Fibroblast of mammary gland (primary cell): Measurements from ENCODE around the gene NXN.
A peak's percentile ranks its signal among the peaks of the same experiment; 100 is the strongest.
"Not testable (repeated sequence)": the region's sequence is repeated elsewhere in the genome, so short reads cannot be mapped to it uniquely, and the experiment has no call there.

Experiments
- DNase-seq: peaks from one replicate; pipeline ENCODE4 v3.0.0-alpha.2; 2010; ENCODE audit warnings: low read depth
- H3K4me3 ChIP-seq: 2 replicates; pipeline ENCODE4 v1.5.1; 2011; ENCODE audit warnings: low read depth, mild to moderate bottlenecking, low read length, moderate library complexity; ENCODE audit not compliant: control insufficient read depth
- CTCF ChIP-seq: conservative IDR thresholded peaks from 2 replicates; pipeline ENCODE4 v1.5.1; 2011; ENCODE audit warnings: low read depth, low read length, inconsistent platforms; ENCODE audit not compliant: control insufficient read depth, insufficient read depth

The NXN gene

GRCh38 chr17:877630-878029 is 101.9 kb downstream of the NXN start:
- H3K4me3 ChIP-seq: no peak overlapping the region
- no peak for TF ChIP-seq CTCF
- DNase-seq: no peak

GRCh38 chr17:876272-876671 is 103.3 kb downstream of the NXN start:
- no peak for DNase-seq
- TF ChIP-seq CTCF: no peak
- H3K4me3 ChIP-seq: no peak overlapping the region

- not testable (repeated sequence) for DNase-seq
Measured at GRCh38 chr17:874590-874989, 105.0 kb downstream of the NXN start.

GRCh38 chr17:872855-873254 is 106.7 kb downstream of the NXN start:
- no peak overlapping the region for H3K4me3 ChIP-seq
- no peak for DNase-seq
- TF ChIP-seq CTCF: no peak

More at GRCh38 chr17:874590-874989, 105.0 kb downstream of the NXN start:
- H3K4me3 ChIP-seq: not testable (repeated sequence)

GRCh38 chr17:871751-872519 is 107.6 kb downstream of the NXN start:
- no peak overlapping the region for H3K4me3 ChIP-seq
- no peak for TF ChIP-seq CTCF
- DNase-seq: no peak

GRCh38 chr17:869567-870525 is 109.7 kb downstream of the NXN start:
- DNase-seq: peak; percentile 88
- H3K4me3 ChIP-seq: peak overlapping the region; percentile 29
- TF ChIP-seq CTCF: no peak

- peak overlapping the region; percentile 29 for H3K4me3 ChIP-seq
- DNase-seq: peak; percentile 95
Measured at GRCh38 chr17:869086-869485, 110.5 kb downstream of the NXN start.

More at GRCh38 chr17:869086-869485, 110.5 kb downstream of the NXN start:
- TF ChIP-seq CTCF: no peak
